HepG2 (cell line): ENCODE results near the gene RAB22A. TPM values are rescaled to one million over a fixed set of nuclear protein-coding genes. Genes with fewer than 3 reads are reported as not detected.

ENCODE experiments used
- ATAC-seq: fragments of 200-7000 bp; cut with Tn5 transposase; 3 replicates; pipeline ENCODE4 v1.9.1; 2020; ENCODE audit warnings: mild to moderate bottlenecking, moderate library complexity
- BruUV-seq: library from RNA; stranded (reverse); fragments of 400-500 nt; replicated peaks from 2 replicates; lab custom pipeline; 2021; lab: Mats Ljungman, UMichigan
- CTCF ChIA-PET: fragments of 300-600 bp; formaldehyde crosslinking; extraction: SDS; loops from one replicate; lab custom pipeline; 2021; ENCODE audit warnings: low total read pairs, inconsistent platforms, low intra/inter-chr PET ratio; lab: Yijun Ruan, JAX
- POLR2A ChIA-PET: fragments of 350-600 bp; sonication (Branson Sonifier 250); formaldehyde crosslinking; loops from one replicate; lab custom pipeline; 2020; ENCODE audit warnings: antibody characterized with exemption, inconsistent platforms; lab: Yijun Ruan, JAX
- DNase-seq: peaks from one replicate; pipeline ENCODE4 v3.0.0-alpha.2; 2015; ENCODE audit warnings: low spot score
- FAIRE-seq: peaks from 3 replicates; lab custom pipeline; 2011; peaks lifted over from hg19 to GRCh38; lab: Jason Lieb, UNC
- H2AFZ ChIP-seq: one replicate; pipeline ENCODE4 v1.6.1; 2011; ENCODE audit warnings: low read length, inconsistent platforms
- H3K27ac ChIP-seq: fragments of 300-600 bp; 3 replicates; pipeline ENCODE4 v1.8.0; 2011; ENCODE audit warnings: mixed run types, mild to moderate bottlenecking, mixed read lengths, low read length, inconsistent platforms; ENCODE audit not compliant: insufficient read depth; ENCODE audit errors: extremely low read length
- H3K27me3 ChIP-seq, 2 experiments: fragments of 200-600 bp in 1 of 2; 2 replicates in 1 of 2; 3 replicates in 1 of 2; pipeline versions ENCODE4 v1.6.0 to v1.8.0; 2011; ENCODE audit warnings: low read length in 2 of 2, mild to moderate bottlenecking in 2 of 2, moderate library complexity in 2 of 2, inconsistent platforms in 1 of 2; ENCODE audit not compliant: insufficient read depth in 2 of 2, control insufficient read depth in 1 of 2
- H3K36me3 ChIP-seq, 2 experiments: fragments of 200-600 bp in 1 of 2; replicated peaks in 1 of 2; 2 replicates in 1 of 2; 3 replicates in 1 of 2; pipeline versions ENCODE4 v1.5.1 to v1.8.0; 2011; ENCODE audit warnings: low read length in 2 of 2, inconsistent platforms in 1 of 2; ENCODE audit not compliant: insufficient read depth in 2 of 2, control insufficient read depth in 1 of 2
- H3K4me1 ChIP-seq: 2 replicates; pipeline ENCODE4 v1.5.1; 2012; ENCODE audit warnings: low read length, inconsistent platforms; ENCODE audit not compliant: insufficient read depth
- H3K4me2 ChIP-seq: 2 replicates; pipeline ENCODE4 v1.6.0; 2011; ENCODE audit warnings: low read depth, low read length, inconsistent platforms
- H3K4me3 ChIP-seq, 3 experiments: fragments of 200-600 bp in 1 of 3; sonication (generic), shearing (Covaris generic) in 1 of 3; replicated peaks in 1 of 3; 2 replicates each; pipeline ENCODE4 v1.5.1; 2011 to 2016; ENCODE audit warnings: low read length in 3 of 3, inconsistent platforms in 2 of 3, low read depth in 2 of 3, mild to moderate bottlenecking in 2 of 3, control low read depth in 1 of 3, mixed read lengths in 1 of 3; ENCODE audit not compliant: insufficient read depth in 1 of 3
- H3K79me2 ChIP-seq: one replicate; pipeline ENCODE4 v1.6.1; 2011; ENCODE audit warnings: low read length, inconsistent platforms; ENCODE audit not compliant: insufficient read depth
- H3K9ac ChIP-seq: 2 replicates; pipeline ENCODE4 v1.6.0; 2011; ENCODE audit warnings: mild to moderate bottlenecking, low read depth, low read length, inconsistent platforms; ENCODE audit not compliant: insufficient read depth
- H3K9me3 ChIP-seq: 2 replicates; pipeline ENCODE4 v1.5.1; 2012; ENCODE audit warnings: mild to moderate bottlenecking, low read length
- H4K20me1 ChIP-seq: 2 replicates; pipeline ENCODE4 v1.6.0; 2011; ENCODE audit warnings: inconsistent platforms, mild to moderate bottlenecking, low read length, moderate library complexity; ENCODE audit not compliant: insufficient read depth
- ATF2 ChIP-seq: sonication (generic); formaldehyde crosslinking; IDR thresholded peaks from 2 replicates; pipeline ENCODE4 v1.4.0; 2020; ENCODE audit warnings: missing genetic modification reagents
- ELF4 ChIP-seq: sonication (generic); formaldehyde crosslinking; IDR thresholded peaks from 2 replicates; pipeline ENCODE4 v1.5.0; 2020; ENCODE audit warnings: missing genetic modification reagents, mild to moderate bottlenecking, moderate library complexity, borderline replicate concordance
- FOXK2 ChIP-seq: fragments of 450-650 bp; IDR thresholded peaks from 2 replicates; pipeline ENCODE4 v1.6.1; 2016
- FOXO1 ChIP-seq: sonication (generic); formaldehyde crosslinking; IDR thresholded peaks from 2 replicates; pipeline ENCODE4 v1.4.0; 2020; ENCODE audit warnings: missing genetic modification reagents
- HOXA7 ChIP-seq: sonication (generic); formaldehyde crosslinking; IDR thresholded peaks from 2 replicates; pipeline ENCODE4 v1.8.1; 2022; ENCODE audit warnings: mild to moderate bottlenecking, missing genetic modification reagents, moderate library complexity
- IRX3 ChIP-seq: sonication (generic); formaldehyde crosslinking; IDR thresholded peaks from 2 replicates; pipeline ENCODE4 v1.8.1; 2023; ENCODE audit warnings: mild to moderate bottlenecking, low read depth, missing genetic modification reagents, borderline replicate concordance
- KLF12 ChIP-seq: sonication (generic); formaldehyde crosslinking; IDR thresholded peaks from 2 replicates; pipeline ENCODE4 v1.4.0; 2020; ENCODE audit warnings: missing genetic modification reagents, borderline replicate concordance
- MAFK ChIP-seq, 2 experiments: IDR thresholded peaks in 1 of 2; conservative IDR thresholded peaks in 1 of 2; 2 replicates each; pipeline ENCODE4 v1.6.1; 2011; ENCODE audit warnings: improper control_type of control experiment in 2 of 2, low read length in 2 of 2
- MXD3 ChIP-seq: IDR thresholded peaks from 2 replicates; pipeline ENCODE4 v1.6.1; 2016; ENCODE audit warnings: mild to moderate bottlenecking, missing biosample characterization, missing genetic modification reagents
- PATZ1 ChIP-seq: sonication (generic); formaldehyde crosslinking; IDR thresholded peaks from 2 replicates; pipeline ENCODE4 v1.4.0; 2020; ENCODE audit warnings: missing genetic modification reagents
- PBX2 ChIP-seq: IDR thresholded peaks from 2 replicates; pipeline ENCODE4 v1.6.1; 2016; ENCODE audit warnings: control low read depth
- TIGD3 ChIP-seq: sonication (generic); formaldehyde crosslinking; IDR thresholded peaks from 2 replicates; pipeline ENCODE4 v1.5.1; 2020; ENCODE audit warnings: mild to moderate bottlenecking, missing genetic modification reagents, borderline replicate concordance
- ZFP36L2 ChIP-seq: sonication (generic); formaldehyde crosslinking; IDR thresholded peaks from 2 replicates; pipeline ENCODE4 v1.4.0; 2020; ENCODE audit warnings: missing genetic modification reagents
- ZNF570 ChIP-seq: sonication (generic); formaldehyde crosslinking; IDR thresholded peaks from 2 replicates; pipeline ENCODE4 v1.4.0; 2020; ENCODE audit warnings: mild to moderate bottlenecking, missing genetic modification reagents, borderline replicate concordance
- ZNF572 ChIP-seq: sonication (generic); formaldehyde crosslinking; IDR thresholded peaks from 2 replicates; pipeline ENCODE4 v1.5.1; 2020; ENCODE audit warnings: mild to moderate bottlenecking, missing genetic modification reagents
- ZNF7 ChIP-seq: IDR thresholded peaks from 2 replicates; pipeline ENCODE4 v1.6.1; 2016; ENCODE audit warnings: missing biosample characterization, missing genetic modification reagents
- in situ Hi-C: cut with HindIII; loops from 2 replicates; pipeline ENCODE4 v1.10.0; 2017; ENCODE audit warnings: low pct_unique_long_range_greater_than_20kb; ENCODE audit not compliant: extremely low pct_ligation_motif_present
- intact Hi-C: fragments of 100-400 bp; cut with micrococcal nuclease; formaldehyde crosslinking; loops from one replicate; pipeline ENCODE4 v1.10.0; 2022; ENCODE audit not compliant: unreplicated experiment
- polyA plus RNA-seq, 8 experiments: library from polyadenylated mRNA; depleted of rRNA in 3 of 8; stranded (reverse) in 7 of 8; unstranded in 1 of 8; fragments of >200 nt; fragmentation: Illumina TruSeq in 4 of 8; extraction: Trizol in 4 of 8; gene quantifications; 2 replicates each; pipeline versions ENCODE4 v1.2.1 to v1.2.3, GENCODE V29; 2011 to 2016; ENCODE audit warnings: low read depth in 4 of 8, missing spikeins in 1 of 8, mixed read lengths in 1 of 8; ENCODE audit not compliant: insufficient read depth in 1 of 8
- total RNA-seq, 5 experiments: library from RNA; depleted of rRNA; stranded (reverse); fragments of >200 nt; fragmentation: Illumina TruSeq; extraction: Trizol; gene quantifications; 2 replicates each; pipeline ENCODE4 v1.2.3, GENCODE V29; 2016; ENCODE audit warnings: low read depth in 1 of 5

RAB22A gene
- total and polyA plus RNA-seq, 2 of the 13 experiments (the other 11 are each of a cell fraction or from before 2014, with no cell fraction given), result 10.7 to 11.2 TPM

GRCh38 chr20:58274384-58274783, 35.1 kb upstream of the RAB22A start:
- FAIRE-seq, result no peak
- in situ Hi-C loops, result no loop called here
- CTCF ChIA-PET, result no interaction called here

More at GRCh38 chr20:58274384-58274783, 35.1 kb upstream of the RAB22A start:
- Histone ChIP-seq H2AFZ (no peak overlapping the region), H3K9ac (no peak overlapping the region), H3K27me3 (no peaks in the 10 kb centered on the region; a peak in 1 of 5 replicates), H3K4me1 (peaks cover under 1% of the 10 kb centered on the region; the same call in 1 of the 2 replicates), H4K20me1 (no peaks in the 10 kb centered on the region), H3K36me3 (no peaks in the 10 kb centered on the region), H3K9me3 (no peaks in the 10 kb centered on the region), H3K4me3 (no peak overlapping the region), H3K79me2 (no peaks in the 10 kb centered on the region), H3K27ac (no peak overlapping the region), H3K4me2 (no peak overlapping the region)
- DNase-seq, result no peak
- no peak for TF ChIP-seq FOXO1 (CRISPR knock-in tag)
- TF ChIP-seq ZNF572 (CRISPR knock-in tag), result no peak
- TF ChIP-seq HOXA7 (CRISPR knock-in tag), result no peak
- no peak for TF ChIP-seq ZNF7 (CRISPR knock-in tag)
- no peak for TF ChIP-seq KLF12 (CRISPR knock-in tag)
- no peak for TF ChIP-seq ELF4 (CRISPR knock-in tag)
- no peak for TF ChIP-seq ATF2 (CRISPR knock-in tag)
- TF ChIP-seq PATZ1 (CRISPR knock-in tag), result no peak
- TF ChIP-seq FOXK2, result no peak
- no peak for TF ChIP-seq MXD3 (CRISPR knock-in tag)
- no peak for TF ChIP-seq IRX3 (CRISPR knock-in tag)
- TF ChIP-seq PBX2 (CRISPR knock-in tag), result no peak
- TF ChIP-seq TIGD3 (CRISPR knock-in tag), result no peak
- TF ChIP-seq ZNF570 (CRISPR knock-in tag), result no peak
- TF ChIP-seq ZFP36L2 (CRISPR knock-in tag), result no peak
- TF ChIP-seq MAFK (conservative IDR thresholded peaks at IDR 0.05 in 1 of 2, IDR thresholded peaks at IDR 0.05 in 1 of 2; ENCODE audit: low read length in 2 of 2), result no peak
- BruUV-seq, result no TSS peak
- intact Hi-C loops, result no loop called here
- POLR2A ChIA-PET, result no interaction called here
- no peak for ATAC-seq
